HCEC 1CT (cell line): ENCODE data around the gene SKAP1.
"Not testable (repeated sequence)": the region's sequence is repeated elsewhere in the genome, so short reads cannot be mapped to it uniquely, and the experiment has no call there.

Experiments
- DNase-seq: peaks from one replicate; pipeline ENCODE4 v3.0.0-alpha.2; 2017

SKAP1 gene

DNA sequence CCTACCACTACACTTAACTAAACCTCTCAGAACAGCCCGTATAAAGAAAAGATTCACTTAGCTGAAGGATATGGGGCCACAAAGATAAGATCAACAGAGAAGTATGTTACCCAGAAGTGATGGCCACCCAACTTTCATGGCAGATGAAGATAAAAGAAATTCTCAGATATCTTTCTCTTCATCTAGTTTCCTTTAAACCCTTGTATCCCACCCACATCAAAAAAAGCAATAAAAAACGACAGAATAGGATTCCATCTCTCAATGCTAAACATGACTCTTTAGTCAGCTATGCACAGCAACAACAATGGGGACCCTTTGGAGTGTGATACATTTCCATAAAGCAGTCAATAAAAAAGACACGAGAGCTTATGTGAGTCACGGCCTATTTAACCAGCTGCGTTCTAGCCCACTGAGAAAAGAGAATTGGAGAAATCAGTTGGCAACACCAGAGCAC lies 235.9 kb downstream of the SKAP1 start:
- DNase-seq = peak; percentile 69

DNA sequence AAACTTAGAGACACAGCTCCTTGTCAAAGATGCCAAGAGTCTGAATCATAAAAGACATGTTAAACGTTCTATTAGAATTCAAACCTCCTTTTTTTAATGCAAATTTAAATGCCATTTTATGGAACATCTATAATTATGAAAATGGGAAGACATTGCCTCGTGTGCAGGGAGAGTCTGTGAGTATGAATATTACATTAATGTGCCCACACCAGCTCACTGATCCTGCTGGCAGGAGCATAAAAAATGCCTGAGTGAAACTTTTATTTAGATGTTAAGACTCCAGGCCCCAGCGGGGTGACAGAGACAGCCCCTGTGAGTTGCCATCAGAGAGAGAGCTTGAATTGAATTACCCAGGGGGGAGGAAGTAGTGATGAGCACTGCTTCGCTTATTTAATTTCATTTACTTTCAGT lies 237.7 kb downstream of the SKAP1 start:
- no peak for DNase-seq

DNA sequence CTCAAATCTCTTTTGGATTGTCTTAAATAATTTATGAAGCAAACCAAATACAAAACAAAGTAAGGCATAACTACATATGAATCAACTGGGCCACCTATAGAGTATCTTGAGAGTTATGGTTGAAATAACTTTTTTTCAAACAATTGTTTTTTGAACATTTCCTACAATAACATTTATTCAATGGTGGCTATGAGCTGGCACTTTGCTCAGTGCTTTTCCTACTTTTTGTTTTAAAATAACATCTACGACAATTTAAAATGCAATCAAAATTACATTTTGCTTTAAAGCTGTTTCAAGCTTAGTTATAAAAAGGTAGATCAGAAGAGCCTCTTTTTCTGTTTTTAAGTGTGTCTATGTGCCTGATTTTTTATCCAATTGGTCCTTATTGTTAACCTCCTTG lies 238.7 kb downstream of the SKAP1 start:
- DNase-seq = no peak

DNA sequence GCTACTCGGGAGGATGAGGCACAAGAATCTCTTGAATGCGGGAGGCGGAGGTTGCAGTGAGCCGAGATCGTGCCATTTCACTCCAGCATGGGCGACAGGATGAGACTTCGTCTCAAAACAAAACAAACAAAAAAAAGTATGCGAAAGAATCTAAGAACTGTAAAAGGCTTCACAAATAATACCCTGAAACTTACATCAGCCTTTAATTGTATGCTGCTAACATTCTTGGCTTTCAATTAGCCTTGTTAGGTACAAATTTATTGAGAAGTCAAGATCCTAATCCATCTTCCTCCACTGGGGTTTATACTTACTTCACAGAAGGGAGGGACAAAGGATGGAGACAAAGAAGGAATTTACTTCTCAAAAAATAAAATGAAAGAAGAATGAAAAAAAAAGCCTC lies 239.1 kb downstream of the SKAP1 start:
- DNase-seq = no peak

DNA sequence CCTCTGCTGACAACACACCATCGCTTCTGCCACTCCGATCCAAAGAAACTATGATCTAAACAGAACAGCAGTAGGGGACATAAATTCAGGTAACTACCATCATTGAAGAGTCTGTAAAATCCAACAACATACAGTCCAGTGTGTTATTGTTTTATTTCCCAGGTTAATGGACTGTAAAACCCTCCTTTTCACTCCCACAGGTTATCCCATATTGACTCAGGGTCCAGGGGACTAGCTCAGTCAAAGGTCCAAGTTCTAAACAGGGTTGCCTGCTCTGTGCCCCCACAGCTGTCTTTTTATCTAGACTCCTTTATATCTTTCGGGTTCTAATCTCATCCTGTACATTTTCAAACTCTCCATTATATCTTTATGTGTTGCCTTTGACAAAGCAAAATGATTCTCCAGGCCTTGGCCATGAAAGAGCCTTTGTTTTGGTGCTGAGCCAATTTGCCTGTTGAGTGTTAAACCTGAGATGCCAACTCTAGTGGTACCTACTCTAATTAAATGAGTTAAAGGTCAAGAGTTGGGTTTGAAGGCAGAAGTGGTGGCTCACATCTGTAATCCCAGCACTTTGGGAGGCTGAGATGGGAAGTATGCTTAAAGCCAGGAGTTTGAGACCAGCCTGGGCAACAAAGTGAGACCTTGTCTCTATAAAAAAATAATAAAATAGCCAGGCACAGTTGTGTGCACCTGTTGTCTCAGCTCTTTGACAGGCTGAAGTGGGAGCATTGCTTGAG lies 242.0 kb downstream of the SKAP1 start:
- no peak for DNase-seq

DNA sequence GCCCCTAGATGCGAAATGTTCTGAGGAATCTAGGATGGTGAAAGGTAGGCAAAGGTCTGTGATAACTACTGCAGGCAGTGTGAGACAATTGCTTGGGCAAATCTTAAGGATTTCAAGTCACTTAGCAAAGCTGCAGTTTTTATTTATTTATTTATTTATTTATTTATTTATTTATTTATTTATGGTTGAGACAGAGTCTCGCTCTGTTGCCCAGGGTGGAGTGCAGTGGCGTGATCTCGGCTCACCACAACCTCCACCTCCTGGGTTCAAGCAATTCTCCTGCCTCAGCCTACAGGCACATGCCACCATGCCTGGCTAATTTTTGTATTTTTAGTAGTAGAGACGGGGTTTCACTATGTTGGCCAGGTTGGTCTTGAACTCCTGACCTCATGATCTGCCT lies 243.7 kb downstream of the SKAP1 start:
- DNase-seq = not testable (repeated sequence)

DNA sequence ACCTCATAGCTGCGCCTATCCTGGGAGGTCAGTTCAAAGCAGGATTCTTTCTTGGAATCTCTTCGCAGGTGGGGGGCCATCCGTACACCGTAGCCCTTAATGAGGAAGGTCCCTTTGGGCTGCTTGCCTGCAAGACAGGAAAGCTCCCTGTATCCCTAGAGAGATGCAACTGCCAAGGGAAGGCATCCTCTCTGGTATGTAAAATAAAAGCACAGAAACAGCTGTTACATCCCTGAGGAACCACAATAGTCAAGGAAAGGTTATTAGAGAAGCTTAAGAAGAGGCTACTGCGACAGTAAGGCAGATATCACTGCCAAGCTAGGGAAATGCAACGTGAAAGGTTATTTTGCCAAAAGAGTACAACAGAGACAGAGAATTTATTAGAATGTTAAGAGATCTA lies 245.3 kb downstream of the SKAP1 start:
- DNase-seq = no peak

DNA sequence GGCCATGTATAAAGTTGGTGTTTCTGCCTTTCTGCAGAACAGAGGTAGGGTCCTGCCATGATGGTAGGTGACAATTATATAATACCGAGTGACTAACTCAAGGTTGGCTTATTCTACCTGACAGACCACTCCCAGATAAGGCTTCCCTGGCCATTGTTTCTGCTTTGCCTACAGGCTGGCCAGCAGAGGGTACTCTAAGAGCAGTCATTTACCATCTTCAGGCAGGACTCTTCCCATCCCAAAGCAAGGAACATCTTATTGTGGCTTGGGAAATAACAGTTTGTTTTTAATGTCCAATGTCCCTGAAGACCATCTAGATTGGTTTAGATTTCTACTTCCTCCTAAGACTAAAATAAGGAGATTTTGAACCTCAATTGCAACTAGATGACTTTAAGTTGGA lies 248.4 kb downstream of the SKAP1 start:
- peak; percentile 54 for DNase-seq

DNA sequence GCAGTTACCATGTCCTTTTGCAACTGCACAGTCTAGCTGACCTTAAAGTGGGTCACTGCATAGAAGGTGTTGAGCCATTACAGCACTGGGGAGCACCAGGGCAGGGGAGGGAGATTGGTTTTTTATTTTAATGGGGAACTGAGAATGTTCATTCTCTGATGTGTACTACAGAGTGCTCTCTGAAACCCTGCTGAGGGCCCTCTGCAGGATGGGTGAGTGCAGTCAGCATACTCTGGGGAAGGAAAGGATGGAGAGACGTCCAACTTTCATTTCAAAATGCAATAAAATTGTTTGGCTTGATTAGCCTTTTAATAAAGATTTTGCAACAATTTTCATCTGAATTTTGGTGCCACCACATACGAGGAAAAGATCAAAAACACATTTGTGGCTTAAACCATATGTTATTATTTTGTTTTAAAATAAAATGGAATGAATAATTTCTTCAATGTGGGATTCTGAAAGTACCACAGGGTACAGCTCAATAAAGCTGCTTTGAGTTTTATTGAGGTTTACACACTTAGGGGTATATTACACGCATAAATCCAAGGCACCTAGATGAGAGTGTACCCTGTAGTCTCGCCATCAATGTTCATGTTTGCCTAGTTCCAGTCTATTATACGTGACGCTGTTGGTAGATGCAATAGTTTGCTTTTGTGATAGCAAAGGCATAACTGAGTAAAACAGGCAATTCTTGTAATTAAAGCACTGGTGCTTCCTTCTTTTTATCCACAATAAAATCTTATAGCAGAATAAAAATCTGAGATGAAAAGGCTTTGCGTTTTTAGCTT lies 249.0 kb downstream of the SKAP1 start:
- no peak for DNase-seq

DNA sequence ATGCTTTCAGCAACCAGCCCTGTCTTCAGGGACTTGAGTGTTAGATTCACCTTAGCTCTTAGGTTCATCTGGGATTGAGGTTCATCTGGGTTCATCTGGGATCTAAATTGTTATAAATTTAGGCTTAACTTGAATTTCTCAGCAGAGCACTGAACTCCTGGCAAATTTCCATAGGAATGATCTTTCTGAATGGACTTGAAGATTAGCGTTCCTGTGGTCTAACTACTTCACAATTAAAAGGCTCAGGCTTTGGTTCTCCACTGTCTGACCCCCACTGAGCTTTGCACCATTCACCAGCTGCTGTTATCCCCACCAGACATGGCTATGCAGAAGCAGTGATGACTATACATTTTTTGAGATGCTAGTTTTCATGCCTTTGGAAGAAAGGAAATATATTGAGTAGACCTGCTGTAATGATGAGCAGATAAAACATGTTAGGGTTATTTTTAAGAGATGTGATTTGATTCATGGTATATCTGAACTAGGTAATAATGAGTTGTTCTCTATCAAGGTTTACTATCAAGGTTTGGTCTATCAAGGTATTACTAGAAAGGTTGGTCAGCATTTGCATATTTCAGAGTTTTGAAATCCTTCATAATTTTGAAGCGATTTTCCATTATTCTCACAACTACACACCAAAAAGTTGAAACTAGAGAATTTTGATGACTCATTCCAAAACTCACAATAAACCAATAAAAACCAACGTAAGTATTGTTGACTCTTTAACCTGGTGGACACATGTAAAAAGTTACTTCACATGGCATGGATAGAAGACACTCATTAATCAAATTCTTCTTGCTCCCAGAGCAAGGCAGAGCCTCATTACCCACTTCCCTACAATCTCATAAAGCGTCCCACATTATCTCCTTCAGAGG lies 250.7 kb downstream of the SKAP1 start:
- no peak for DNase-seq

DNA sequence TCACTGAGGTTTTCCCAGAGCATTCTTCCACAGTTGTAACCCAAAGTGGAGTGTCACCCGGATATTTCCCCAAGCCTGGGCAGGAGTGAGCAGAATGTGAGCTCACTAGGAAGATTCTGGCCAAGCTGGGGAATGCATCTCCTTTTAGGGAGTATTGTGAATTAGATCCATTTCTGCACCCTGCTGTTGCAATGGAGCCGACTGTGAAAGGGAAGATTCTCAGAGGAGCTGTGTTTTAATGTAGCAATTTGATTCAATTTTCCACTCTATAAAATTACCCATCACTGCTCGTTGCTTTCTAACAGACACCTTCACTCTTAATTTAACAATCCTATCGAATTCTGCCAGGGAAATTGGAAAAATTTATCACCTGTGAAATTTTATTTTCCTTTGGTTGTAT lies 251.7 kb downstream of the SKAP1 start:
- DNase-seq = no peak

DNA sequence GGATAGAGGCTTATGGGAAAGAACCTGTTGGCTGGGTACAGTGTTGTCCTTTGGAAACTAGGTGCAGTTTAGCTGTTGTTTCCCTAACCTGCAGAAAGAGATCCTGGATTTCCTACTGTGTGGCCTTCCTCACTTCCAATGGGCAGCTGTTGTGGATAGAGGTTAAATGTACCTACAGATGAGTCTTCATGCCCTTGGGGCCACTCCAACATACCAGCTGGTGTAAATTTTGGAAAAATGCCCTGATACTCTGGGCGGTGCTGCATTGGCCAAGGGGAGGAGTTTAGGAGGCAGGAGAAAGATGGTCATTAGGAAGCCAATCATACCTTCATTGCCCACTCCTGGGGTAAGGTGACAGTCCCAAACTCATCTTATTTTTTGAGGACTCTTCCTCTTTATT lies 252.2 kb downstream of the SKAP1 start:
- no peak for DNase-seq

DNA sequence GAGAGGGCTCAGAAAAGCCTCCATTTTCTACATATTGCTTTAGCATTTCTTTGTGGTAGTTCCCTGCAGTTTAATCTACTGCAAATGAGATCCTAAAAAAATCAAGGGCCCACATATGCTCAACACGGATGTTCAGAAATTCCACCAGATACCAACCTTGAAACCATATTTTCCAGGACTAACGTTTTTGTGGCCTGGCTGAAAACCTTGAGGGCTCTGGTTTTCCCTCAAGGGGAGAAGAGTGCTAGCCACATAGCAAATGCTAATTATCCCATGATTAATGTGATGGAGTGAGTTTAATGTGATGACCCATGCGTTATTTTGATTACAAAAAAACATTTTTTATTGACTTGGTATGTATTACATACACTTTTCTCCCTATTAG lies 253.6 kb downstream of the SKAP1 start:
- DNase-seq = no peak

DNA sequence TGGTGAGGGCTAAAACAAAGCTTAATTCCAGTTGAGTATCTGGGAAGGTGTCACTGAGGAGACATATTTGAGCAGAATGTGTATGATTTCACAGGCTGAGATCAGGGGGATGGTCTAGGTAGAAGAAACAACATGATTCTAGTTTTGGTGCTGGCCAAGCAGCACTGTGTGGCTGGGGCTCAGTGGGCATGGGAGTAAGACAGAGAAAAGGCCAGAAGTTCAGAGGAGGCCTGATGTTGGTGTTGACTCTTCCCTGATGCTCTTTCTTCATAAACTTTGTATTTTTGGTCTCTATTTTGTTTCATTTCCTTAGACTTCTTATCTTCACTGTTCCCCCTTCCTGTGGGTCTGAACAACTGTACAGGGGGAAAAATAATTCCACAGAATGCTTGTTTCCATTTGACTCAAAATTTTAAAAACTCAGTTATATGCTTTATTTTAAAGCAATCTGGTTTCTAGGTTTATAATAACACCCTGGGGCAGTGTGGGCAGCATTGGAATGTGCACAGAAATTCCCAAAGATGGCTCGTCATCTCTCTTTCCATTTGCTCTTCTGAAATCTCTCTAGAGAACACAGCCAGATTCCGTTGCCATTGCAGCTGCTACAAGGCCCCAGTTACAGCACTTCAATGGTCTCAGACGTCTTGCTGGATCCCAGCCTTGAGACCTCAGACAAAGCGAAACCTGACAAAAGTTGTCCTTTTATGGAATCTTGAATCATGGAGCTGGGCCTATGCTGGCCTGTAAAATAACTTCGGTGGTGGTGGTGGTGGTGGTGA lies 254.1 kb downstream of the SKAP1 start:
- no peak for DNase-seq

DNA sequence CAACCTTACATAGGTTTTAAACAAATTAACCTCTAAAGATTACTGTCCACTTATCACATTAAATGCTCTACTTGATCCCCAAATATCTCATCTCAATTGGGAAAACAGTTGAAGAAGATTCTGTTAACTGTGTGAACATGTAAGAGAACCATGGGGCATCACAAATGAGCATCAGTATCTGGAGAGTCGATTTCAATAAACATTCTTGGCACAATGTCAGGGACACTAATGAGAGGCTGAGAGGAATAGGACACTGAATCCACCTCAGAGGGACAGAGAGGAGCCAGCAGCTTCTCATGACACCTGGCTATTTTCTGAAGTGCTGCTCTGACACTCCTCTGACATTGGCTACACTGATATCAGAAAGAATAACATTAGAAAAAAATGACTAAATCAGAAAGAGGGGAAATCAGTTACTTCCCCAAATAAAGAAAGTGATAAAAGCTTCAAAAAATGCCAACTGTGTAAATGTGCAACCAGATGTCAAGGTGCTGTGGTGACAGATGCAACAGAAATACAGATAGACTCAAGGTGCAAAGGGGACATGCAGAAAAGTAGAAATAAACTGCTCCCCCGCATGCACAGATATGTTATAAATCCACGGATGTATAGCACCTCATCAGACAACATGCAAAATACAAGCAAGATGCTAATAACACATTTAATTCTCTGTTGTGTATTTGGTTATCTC lies 255.0 kb downstream of the SKAP1 start:
- no peak for DNase-seq

DNA sequence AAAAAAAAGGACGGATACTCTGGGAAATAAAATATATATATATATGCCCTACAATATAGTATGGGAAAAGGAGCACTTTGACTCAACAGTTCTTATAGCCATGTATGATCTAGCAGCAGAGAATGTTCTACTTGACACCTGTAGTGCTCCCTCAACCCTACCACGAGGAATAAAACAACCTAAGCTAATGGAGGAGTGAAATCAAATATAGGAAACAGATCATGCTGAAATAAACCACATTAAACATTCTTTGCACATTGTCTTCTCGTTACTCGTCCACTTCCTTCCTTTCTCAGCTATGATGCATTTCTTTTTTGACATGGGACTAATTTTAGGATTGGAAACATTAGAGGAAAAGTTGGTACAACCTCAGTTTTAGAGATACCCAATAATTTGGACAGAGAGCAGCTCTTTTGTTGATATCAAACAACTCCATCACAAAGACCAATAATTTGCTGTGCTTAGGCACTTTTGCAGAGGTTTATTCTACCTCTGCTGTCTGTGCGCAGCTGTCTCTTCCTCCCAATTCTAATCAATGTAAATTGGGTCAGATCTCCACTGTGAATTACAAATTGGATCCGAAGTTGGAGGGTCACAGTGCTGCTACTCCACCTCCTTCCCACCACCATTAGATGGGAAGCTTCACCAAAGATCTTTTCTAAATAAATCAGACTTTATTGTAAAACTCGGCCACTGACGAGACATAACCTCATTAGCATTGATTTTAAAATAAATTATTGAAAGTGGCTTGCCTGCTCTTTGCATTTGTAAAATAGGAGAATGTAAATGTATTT lies 256.6 kb downstream of the SKAP1 start:
- no peak for DNase-seq

DNA sequence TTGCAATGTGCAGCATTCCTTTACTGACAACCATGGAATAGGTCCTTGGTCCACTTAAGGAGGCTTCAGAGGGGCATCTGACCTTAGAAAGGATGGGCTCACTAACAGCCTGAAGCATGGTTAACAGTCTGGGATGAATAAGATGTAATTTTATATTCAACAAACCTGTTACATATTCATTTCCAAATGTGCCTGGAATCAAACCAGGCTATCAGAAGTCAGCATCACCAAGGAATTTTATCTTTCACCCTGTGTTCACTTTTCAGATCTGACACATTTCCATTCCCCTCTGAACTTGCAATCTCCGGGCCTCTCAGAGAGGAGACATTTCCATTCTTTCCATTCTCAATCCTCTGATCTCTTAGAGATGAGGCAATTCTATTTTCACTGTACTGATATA lies 260.1 kb downstream of the SKAP1 start:
- no peak for DNase-seq

DNA sequence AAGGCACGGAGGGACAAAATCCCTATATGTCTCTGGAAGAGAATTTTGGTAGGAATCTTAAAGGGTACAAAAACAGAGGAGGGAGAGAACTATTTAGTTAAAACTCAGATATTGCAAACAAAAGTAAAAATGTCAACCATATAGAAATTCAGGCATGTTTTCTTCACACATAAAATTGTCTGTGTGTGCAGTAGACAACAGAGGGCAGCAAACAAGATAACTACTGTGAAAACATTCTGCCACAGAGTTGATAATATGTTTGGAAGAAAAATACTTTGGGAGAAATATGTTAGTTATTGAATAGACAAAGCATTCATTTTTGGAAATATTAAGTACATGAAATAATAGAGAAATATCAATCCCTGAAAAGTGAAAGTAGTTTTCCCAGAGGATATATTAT lies 266.2 kb downstream of the SKAP1 start:
- no peak for DNase-seq

DNA sequence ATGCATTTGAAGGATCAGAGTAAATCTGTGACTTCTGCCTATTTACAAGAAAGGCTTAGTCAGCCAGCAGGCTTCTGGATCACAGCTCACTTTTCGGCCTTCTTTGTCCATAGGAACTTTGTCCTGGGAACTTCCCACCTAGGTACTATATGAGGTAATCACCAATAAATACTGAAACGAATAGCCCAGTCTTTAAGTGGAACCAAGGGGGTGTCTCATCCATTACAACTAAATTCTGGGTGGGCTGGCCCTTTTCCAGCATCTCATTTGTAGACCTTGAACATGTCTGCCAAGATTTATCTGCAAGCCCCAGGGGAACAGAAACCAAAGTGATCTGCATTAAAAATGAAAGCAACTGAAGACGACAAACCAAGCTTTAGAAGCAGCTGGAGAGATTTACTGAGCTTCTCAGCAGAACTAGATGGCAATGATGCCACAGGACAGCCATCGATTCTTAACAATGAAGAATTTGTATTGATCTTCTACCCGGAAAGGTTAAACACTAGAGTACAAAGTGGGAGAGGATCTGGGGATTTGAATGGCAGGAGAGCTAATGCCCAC lies 267.0 kb downstream of the SKAP1 start:
- DNase-seq = no peak

DNA sequence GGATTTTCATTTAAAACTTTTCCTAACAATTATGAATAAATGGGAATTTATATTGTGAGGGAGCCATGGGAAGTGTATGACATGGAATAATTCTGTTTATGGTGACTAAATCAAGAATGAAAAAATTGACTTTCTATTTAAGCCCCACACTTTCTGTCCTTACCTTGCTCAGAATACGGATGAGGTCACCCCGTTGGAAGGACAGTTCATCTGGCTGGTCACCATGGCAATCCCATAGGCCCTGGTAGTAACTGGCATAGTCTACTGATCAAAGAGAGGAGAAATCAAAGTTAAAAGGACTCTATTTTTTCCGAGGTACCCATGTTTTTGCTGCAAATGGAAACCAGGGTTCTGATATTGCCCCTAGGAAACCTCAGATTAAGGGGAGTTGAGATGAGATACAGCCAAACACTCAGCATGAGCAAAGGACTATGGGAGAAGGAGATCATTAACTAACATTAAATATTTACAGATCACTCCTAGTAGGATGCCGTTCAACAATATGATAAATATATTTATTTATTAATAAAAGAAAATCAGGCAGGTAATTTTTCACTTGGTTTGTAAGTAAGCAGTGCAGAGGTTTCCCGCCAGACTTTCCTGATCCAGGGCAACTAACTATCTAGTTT lies 267.6 kb downstream of the SKAP1 start:
- no peak for DNase-seq
